HL-60/S4 treated with phorbol 12-myristate 13-acetate at 8.2 ng/mL for 4 days and 3 days (cell line): Measurements from ENCODE around the gene TMEM25.
"Not testable (repeated sequence)": the region's sequence is repeated elsewhere in the genome, so short reads cannot be mapped to it uniquely, and the experiment has no call there.

Source experiments
- in situ Hi-C: fragments of 300-500 bp; cut with MboI; formaldehyde crosslinking; loops from 2 replicates; pipeline ENCODE4 v1.15.0; 2022; ENCODE audit warnings: low sequenced_read_pairs

Gene TMEM25

DNA sequence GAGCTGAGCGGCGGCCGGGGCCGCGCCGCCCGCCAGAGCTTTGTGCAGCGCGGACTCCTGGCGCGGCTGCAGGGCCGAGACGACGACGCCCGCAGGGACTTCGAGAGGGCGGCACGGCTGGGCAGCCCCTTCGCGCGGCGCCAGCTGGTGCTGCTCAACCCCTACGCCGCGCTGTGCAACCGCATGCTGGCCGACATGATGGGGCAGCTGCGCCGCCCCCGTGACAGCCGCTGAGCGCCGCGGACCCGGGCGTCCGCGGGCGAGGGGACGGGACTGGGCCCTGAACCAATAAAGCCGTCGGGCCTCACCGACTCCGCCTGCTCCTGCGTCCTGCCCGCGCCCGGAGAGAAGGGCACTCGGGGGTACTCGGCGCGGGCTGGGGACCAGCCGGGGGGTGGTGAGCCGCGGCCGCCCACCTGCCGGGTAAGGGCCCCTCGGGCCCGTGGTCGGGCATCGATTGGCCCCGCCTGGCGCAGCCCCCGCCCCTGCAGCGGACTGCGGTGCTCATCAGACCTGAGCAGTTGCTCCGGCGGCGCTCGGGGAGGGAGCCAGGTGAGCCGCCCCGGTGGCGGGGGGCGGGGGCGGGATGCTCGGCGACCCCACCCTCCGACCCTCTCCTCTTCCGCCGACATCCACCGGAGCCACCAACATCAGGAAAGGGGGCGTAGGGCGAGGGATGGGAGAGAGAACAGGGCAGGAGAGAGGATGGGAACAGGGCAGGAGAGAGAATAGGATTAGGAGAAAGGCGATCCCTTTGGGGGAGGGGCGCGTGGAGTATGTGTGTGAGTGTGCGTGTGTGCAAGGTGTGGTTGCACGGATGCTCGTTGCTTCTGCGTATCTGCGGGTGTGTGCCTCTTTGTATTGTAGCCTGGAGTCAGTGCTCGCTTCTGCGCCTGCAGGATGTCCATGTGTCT, at the start of gene TMEM25:
TMEM25 (plus strand) TSS at position 510 of the 914 bp plus-strand sequence. CDS start 610 bp downstream, outside the sequence.
- in situ Hi-C loops, result no loop called here

- in situ Hi-C loops, result not testable (repeated sequence)
Measured at GRCh38 chr11:118481238-118481637, 49.8 kb upstream of the TMEM25 start.

- in situ Hi-C loops, result no loop called here
Measured at GRCh38 chr11:118484405-118484804, 46.6 kb upstream of the TMEM25 start.

GRCh38 chr11:118485273-118485672, 45.7 kb upstream of the TMEM25 start:
- in situ Hi-C loops, result no loop called here

DNA sequence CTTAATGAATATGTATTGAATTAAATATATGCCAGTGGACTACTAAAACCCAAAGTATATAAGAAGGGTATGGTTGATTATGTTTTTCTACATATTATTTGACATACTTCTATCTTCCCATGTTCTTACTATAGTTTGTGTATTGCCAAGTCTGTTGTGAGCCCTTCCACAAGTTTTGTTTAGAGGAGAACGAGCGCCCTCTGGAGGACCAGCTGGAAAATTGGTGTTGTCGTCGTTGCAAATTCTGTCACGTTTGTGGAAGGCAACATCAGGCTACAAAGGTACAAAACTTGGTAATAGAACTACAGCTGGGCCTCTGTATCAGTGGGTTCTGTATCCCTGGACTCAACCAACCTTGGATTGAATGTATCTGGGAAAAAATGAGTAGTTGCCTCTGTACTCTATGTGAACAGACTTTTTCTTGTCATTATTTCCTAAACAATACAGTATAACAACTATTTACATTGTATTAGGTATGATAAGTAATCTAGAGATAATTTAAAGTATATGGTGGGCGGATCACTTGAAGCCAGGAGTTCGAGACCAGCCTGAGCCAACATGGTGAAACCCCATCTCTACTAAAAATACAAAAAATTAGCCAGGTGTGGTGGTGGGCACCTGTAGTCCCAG, 42.4 kb upstream of the TMEM25 start:
- in situ Hi-C loops, result no loop called here

- in situ Hi-C loops, result loop anchor here (10.0 kb wide), 1 partner anchor 96 kb away; no protein-coding TSS in a partner anchor
Measured at GRCh38 chr11:118491041-118491440, 40.0 kb upstream of the TMEM25 start.

- in situ Hi-C loops, result loop anchor here (10.0 kb wide), 1 partner anchor 103 kb away; no protein-coding TSS in a partner anchor
Measured at GRCh38 chr11:118497831-118498230, 33.2 kb upstream of the TMEM25 start.

GRCh38 chr11:118503216-118503615, 27.8 kb upstream of the TMEM25 start:
- in situ Hi-C loops, result loop anchor here (10.0 kb wide), 1 partner anchor 128 kb away; no protein-coding TSS in a partner anchor

- in situ Hi-C loops, result no loop called here
Measured at GRCh38 chr11:118511601-118512000, 19.4 kb upstream of the TMEM25 start.

- in situ Hi-C loops, result no loop called here
Measured at GRCh38 chr11:118514103-118514502, 16.9 kb upstream of the TMEM25 start.

GRCh38 chr11:118519549-118519948, 11.4 kb upstream of the TMEM25 start:
- in situ Hi-C loops, result no loop called here

- in situ Hi-C loops, result no loop called here
Measured at GRCh38 chr11:118521892-118522311, 9.1 kb upstream of the TMEM25 start.

DNA sequence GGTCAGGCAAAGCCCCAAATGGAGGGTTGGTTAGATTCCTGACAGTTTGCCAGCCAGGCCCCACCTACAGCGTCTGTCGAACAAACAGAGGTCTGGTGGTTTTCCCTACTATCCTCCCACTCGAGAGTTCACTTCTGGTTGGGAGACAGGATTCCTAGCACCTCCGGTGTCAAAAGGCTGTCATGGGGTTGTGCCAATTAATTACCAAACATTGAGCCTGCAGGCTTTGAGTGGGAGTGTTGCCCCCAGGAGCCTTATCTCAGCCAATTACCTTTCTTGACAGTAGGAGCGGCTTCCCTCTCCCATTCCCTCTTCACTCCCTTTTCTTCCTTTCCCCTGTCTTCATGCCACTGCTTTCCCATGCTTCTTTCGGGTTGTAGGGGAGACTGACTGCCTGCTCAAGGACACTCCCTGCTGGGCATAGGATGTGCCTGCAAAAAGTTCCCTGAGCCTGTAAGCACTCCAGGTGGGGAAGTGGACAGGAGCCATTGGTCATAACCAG, 8.4 kb upstream of the TMEM25 start:
- in situ Hi-C loops, result no loop called here

GRCh38 chr11:118524356-118524755, 6.6 kb upstream of the TMEM25 start:
- in situ Hi-C loops, result no loop called here

- in situ Hi-C loops, result no loop called here
Measured at GRCh38 chr11:118524757-118525470, 6.1 kb upstream of the TMEM25 start.

DNA sequence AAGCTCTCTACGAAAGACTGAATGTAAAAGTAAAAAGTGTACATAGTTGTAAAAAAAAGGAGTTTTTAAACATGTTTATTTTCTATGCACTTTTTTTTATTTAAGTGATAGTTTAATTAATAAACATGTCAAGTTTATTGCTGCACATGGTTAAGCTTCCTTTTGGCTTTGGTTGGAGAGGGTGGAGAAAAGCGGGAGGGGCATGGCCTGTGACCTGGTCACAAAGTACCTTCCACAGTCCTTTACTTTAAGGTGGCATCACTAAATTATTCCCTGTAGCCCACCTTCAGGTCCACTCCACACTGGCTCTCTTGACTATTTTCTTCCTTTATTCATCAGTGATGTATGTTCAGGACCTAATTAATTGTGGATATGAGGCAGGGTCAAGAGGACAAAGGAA, 4.3 kb upstream of the TMEM25 start:
- in situ Hi-C loops, result no loop called here

DNA sequence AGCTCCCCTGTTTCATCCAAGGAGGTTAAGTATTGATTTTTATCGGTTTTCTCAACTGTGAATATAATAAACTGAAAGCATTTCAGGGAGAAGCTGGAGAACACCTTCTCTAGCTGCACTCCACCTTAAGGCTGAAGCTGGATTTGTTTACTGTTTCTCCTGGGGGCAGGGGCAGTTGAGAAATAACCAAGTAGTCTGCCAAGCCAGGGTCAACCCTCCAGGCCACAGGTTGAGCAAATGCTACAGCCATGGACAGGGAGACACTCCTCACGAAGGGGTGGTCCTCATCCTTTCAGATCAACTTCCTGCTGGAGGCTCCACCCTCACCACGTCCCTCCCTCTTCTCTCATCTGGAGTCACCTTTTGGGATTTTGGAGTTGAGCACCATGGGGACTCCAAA, 3.9 kb upstream of the TMEM25 start, which contains the start of gene TTC36:
TTC36 (plus strand) TSS at position 366 of the 400 bp plus-strand sequence; CDS start at position 387, 21 bp downstream.
- in situ Hi-C loops, result no loop called here

DNA sequence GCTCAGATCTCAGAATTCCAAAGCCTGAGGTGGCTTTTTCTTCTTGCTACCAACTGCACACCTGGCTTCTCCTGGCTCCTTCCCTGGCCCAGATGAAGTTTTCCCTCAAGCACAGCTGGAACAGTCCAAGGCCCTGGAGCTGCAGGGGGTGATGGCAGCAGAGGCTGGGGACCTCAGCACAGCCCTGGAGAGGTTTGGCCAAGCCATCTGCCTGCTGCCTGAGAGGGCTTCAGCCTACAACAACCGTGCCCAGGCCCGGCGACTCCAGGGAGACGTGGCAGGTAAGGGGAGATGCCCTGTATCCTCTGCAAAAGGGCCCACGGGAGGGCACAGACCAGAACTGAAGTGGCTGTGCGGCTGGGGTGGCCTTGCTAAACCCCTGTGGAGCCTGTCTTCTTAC, 2.5 kb upstream of the TMEM25 start:
- in situ Hi-C loops, result no loop called here

DNA sequence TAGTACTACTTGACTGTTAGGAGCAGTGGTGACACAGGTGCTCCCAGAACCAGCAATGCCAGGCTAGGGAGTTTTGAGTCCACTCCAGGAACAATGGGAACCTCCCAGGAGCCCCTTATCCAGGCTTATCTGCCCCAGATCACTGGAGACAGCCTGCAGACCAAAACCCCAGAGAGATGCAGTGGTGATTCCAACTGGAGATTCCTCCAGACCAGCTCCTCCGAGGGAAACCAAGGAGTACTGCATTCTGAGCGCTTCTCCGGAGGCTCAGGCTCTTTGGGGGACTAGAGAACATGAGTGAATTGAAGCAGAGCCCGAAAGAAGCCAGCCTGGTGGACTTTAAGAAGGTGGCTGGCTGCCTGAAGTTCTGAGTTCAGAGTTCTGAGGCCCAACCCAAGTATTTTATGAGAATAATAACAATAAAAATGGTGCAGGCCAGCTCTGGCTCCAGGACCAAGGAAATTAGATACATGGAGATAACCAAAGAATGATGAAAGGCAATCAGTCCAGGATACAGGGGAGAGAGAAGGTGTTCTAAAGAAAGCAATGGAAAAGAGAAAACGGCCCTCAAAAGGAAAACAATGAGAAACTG, 1.3 kb upstream of the TMEM25 start:
- in situ Hi-C loops, result no loop called here

- in situ Hi-C loops, result no loop called here
Measured at GRCh38 chr11:118530180-118530682, 761 bp upstream of the TMEM25 start.
